GM12801 (cell line): ENCODE measurements around the gene KDM6B.

Experiments used
- TF ChIP-seq, protein P1 (sequence below): IDR thresholded peaks from one replicate; pipeline ENCODE4 v1.5.1; 2011; ENCODE audit warnings: control low read depth; ENCODE audit not compliant: insufficient read length; ENCODE audit errors: extremely low read depth

KDM6B gene

DNA sequence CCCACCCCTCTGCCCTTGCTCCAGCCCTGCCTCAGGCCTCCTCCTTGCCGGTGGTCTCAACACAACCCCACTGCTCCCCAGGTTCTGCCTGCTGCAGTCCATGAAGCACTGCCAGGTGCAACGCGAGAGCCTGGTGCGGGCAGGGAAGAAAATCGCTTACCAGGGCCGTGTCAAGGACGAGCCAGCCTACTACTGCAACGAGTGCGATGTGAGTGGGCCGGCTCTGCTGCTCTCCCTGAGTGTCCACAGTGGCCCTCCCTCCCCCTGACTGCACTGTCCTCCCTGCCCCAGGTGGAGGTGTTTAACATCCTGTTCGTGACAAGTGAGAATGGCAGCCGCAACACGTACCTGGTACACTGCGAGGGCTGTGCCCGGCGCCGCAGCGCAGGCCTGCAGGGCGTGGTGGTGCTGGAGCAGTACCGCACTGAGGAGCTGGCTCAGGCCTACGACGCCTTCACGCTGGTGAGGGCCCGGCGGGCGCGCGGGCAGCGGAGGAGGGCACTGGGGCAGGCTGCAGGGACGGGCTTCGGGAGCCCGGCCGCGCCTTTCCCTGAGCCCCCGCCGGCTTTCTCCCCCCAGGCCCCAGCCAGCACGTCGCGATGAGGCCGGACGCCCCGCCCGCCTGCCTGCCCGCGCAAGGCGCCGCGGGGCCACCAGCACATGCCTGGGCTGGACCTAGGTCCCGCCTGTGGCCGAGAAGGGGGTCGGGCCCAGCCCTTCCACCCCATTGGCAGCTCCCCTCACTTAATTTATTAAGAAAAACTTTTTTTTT is 19.1 kb downstream of the KDM6B start:
- TF ChIP-seq, protein P1, sequence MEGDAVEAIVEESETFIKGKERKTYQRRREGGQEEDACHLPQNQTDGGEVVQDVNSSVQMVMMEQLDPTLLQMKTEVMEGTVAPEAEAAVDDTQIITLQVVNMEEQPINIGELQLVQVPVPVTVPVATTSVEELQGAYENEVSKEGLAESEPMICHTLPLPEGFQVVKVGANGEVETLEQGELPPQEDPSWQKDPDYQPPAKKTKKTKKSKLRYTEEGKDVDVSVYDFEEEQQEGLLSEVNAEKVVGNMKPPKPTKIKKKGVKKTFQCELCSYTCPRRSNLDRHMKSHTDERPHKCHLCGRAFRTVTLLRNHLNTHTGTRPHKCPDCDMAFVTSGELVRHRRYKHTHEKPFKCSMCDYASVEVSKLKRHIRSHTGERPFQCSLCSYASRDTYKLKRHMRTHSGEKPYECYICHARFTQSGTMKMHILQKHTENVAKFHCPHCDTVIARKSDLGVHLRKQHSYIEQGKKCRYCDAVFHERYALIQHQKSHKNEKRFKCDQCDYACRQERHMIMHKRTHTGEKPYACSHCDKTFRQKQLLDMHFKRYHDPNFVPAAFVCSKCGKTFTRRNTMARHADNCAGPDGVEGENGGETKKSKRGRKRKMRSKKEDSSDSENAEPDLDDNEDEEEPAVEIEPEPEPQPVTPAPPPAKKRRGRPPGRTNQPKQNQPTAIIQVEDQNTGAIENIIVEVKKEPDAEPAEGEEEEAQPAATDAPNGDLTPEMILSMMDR = no peak

DNA sequence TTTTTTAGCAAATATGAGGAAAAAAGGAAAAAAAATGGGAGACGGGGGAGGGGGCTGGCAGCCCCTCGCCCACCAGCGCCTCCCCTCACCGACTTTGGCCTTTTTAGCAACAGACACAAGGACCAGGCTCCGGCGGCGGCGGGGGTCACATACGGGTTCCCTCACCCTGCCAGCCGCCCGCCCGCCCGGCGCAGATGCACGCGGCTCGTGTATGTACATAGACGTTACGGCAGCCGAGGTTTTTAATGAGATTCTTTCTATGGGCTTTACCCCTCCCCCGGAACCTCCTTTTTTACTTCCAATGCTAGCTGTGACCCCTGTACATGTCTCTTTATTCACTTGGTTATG is 19.6 kb downstream of the KDM6B start:
- TF ChIP-seq, protein P1 = no peak

DNA sequence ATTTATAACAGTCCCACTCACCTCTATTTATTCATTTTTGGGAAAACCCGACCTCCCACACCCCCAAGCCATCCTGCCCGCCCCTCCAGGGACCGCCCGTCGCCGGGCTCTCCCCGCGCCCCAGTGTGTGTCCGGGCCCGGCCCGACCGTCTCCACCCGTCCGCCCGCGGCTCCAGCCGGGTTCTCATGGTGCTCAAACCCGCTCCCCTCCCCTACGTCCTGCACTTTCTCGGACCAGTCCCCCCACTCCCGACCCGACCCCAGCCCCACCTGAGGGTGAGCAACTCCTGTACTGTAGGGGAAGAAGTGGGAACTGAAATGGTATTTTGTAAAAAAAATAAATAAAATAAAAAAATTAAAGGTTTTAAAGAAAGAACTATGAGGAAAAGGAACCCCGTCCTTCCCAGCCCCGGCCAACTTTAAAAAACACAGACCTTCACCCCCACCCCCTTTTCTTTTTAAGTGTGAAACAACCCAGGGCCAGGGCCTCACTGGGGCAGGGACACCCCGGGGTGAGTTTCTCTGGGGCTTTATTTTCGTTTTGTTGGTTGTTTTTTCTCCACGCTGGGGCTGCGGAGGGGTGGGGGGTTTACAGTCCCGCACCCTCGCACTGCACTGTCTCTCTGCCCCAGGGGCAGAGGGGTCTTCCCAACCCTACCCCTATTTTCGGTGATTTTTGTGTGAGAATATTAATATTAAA is 20.2 kb downstream of the KDM6B start:
- TF ChIP-seq, protein P1 = no peak

- TF ChIP-seq, protein P1 = no peak
Observed at GRCh38 chr17:7854851-7855659, 21.0 kb downstream of the KDM6B start, which contains the start of gene TMEM88. TSS of gene TMEM88 (plus strand) at chr17:7855066. CDS start at chr17:7855075, 9 bp downstream.

DNA sequence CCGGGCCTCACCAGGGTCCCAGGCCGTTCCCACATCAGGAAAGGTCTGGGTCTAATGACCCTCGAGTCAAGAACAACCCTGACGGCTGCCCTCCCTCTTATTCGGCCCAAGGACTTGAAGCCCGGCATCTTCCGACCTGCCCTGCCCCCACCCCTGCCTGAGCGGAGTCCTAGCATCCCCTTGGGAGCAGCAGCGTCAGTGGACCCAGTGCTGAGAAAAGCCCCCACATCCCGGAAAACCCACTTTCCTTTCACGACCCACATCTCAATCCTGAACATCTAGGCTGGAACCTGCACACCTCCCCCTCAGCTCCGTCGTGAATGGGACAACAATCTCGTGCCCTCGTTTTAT is 21.6 kb downstream of the KDM6B start:
- TF ChIP-seq, protein P1 = no peak

- TF ChIP-seq, protein P1 = no peak
Observed at GRCh38 chr17:7856011-7856810, 22.2 kb downstream of the KDM6B start.
